Measurements from ENCODE around the gene NUDT14. TPM values are rescaled to one million over a fixed set of nuclear protein-coding genes. Genes with fewer than 3 reads are reported as not detected.

Gene NUDT14
- total RNA-seq, 1 donor from 2014 or later: 28.3 TPM

DNA sequence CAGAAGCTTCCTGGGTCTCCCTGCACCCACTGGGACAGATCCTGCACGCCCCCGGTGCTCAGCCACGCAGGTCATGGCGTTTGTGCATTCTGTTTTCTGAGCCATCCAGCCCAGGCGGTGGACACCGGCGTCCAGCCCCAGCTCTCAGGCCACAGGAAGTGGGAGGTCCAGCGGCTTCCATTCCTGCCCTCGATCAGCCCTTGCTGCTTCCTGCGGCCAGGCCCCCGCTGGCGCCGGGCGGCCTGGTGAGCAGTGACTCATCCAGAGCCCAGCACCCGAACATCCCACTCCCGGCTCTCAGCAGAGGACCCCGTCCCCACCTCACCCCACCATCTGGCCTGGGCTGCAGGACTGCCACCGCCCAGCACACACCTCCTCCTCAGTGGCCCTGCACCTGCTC lies 18.0 kb upstream of the NUDT14 start:
- no peak for DNase-seq (ENCODE audit: low spot score)

GRCh38 chr14:105198588-105198987 lies 17.5 kb upstream of the NUDT14 start:
- DNase-seq (ENCODE audit: low spot score): no peak

GRCh38 chr14:105197211-105197641 lies 16.1 kb upstream of the NUDT14 start:
- DNase-seq (ENCODE audit: low spot score): no peak

GRCh38 chr14:105196265-105196960 lies 15.3 kb upstream of the NUDT14 start:
- DNase-seq (ENCODE audit: low spot score): no peak

DNA sequence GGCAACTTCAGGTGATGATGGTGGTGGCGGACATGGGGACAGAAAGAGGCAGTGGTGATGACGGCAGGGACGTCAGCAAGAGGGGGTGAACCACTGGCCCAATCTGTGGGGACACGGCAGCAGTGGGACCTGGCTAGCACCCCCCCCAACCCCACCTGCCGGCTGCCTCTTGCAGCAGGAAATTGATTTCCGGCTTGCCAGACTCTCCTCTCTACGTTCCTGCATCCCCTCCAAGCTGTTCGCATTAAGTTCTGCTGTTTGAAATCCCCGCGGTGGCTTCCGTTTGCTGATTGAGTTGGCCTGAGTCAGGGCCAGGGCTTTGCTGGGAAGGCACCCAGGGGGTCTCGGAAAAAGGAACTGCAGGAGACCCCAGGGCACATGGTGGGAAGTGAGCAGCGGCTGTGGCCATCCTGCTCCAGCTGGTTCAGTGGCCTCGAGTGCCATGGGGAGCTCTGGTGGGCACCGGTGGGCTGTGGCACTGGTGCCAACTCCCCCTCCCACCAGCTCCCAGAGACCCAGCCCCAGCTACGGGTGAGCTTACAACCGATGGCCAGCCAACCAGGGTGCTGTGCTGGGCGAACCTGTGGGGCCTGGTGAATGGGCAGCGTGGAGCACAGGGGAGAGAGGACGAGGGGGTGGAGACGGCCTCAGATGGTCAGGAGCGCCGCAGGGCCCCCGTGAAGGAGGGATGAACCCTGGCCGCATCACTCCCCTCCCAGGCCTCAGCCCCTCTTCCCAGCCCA lies 14.6 kb upstream of the NUDT14 start:
- DNase-seq (ENCODE audit: low spot score): no peak

DNA sequence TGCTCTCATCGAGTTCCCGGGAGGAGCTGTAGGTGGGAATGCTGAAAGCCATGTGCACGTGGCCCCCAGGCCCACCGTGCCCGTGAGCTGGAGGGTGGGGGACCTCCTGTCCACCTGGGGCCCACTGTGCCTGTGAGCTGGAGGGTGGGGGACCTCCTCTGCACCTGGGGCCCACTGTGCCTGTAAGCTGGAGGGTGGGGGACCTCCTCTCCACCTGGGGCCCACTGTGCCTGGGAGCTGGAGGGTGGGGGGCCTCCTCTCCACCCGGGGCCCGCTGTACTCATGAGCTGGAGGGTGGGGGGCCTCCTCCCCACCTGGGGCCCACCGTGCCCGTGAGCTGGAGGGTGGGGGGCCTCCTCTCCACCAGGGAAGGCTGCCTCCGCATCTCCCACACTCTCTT lies 13.9 kb upstream of the NUDT14 start:
- DNase-seq (ENCODE audit: low spot score): no peak

DNA sequence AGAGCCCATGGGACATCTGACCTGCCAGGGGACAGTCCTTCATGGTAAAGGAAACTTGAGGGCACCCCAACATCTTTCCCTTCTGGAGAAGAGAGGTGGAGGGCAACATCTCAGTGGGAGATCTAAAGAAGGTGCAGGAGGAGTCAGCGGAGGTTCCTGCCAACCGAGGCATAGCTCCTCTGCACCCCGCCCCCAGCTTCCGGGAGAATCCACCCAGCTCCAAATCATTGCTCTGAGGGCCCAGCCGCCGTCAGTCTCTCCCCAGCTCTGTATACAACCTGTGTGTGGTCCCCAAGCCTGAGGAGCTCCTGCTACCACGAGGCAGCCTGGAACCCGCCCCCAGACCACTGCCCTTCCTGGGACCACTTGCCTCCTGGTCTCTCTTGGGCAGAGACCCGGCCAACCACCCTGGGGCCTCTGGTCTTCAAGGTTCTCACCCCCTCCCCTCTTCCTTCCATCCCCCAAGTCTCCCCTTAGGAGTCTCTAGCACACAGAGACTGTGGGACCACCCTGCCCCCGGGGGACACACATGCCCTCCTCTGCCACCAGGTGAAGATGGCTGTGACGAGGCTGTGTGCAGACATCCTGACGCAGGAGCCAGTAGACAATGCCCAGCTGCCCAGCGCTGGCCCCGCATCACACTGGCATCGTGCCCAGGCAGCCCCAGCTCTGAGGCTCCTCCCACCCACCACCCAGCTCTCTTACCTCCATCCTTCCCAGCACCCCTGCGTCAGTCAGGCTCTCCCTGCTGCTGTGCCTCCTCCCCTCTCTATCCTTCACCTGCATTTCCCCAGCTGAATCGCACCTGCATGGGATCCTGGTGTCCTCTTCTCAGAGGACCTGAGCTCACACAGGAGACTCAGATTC lies 13.0 kb upstream of the NUDT14 start:
- DNase-seq (ENCODE audit: low spot score): no peak

DNA sequence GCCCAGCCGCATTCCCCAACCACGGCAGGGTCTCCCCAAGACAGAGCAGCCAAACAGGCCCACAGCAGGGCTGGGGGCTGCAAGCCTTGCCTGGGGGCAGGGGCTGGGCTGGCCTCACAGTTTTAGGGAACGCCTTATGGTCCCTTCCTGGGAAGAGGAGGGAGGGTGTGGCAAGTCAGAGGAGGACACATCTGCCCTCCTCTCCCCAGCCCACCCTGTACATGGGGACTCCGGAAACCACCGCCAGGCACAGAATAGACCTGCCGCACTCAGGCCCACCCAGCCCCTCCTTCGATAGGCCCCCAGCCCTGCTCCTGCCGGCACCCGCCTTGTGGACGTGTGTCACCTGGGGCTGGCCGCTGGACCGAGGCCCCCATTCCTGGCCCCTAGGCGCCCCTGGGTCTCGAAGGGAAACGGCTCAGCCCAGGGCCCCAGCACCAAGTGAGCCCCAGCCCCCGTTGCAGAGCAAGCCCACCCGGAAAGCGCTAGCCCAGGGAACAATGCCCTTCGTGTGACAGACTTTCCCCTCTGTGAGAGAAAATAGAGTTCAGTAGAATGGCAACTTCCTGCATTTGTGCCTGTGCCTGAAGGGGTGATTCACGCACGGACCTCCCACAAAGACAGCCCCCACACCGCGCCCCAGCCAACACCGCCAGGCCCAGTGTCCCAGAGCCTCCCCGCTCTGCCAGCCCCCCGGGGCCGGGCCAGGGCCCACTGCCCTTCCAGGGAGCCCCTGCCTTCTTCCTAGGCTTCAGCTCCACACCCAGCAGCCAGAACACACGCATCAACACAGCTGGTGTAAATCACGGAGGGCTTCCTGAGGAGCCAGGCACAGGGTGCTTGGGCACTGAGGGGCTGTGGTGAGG lies 12.0 kb upstream of the NUDT14 start:
- DNase-seq (ENCODE audit: low spot score): no peak

- no peak for DNase-seq (ENCODE audit: low spot score)
Measured at GRCh38 chr14:105187935-105188524, 6.9 kb upstream of the NUDT14 start.

DNA sequence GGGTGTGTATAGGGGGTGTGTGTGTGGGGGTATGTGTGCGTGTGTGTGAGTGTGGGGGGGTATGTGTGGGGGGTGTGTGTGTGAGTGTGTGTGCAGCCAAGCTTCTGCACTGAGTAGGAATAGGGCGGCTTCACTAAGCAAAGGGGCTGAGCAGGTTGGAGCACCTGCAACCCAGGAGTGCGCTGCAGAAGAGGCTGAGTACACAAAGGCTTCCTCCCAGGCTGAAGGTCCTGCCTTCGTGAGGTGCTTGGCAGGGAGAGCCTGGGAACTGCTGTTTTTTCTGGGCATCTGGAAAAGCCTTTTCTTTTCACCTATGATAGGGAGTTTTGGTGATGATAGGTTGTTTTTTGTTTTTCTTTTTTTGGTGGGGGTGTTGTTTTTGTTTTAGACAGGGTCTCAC lies 6.0 kb upstream of the NUDT14 start:
- no peak for DNase-seq (ENCODE audit: low spot score)

DNA sequence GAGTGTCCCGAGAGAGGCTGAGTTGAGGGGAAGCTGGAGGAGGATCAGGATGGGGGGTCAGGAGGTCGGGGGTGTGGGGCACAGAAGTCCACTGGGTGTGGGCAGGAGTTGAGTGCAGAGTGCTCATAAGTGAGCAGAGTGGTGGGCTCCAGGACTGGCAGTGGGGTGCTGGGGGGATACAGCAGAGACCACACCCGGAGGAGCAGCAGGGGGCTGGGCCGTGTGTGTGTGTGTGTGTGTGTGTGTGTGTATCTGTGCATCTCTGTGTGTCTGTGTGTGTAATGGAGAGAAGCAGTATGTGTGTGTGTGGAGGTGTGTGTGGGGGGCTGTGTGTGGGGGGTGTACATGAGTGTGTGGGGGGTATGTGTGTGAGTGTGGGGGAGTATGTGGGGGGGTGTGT lies 4.9 kb upstream of the NUDT14 start:
- DNase-seq (ENCODE audit: low spot score): no peak

DNA sequence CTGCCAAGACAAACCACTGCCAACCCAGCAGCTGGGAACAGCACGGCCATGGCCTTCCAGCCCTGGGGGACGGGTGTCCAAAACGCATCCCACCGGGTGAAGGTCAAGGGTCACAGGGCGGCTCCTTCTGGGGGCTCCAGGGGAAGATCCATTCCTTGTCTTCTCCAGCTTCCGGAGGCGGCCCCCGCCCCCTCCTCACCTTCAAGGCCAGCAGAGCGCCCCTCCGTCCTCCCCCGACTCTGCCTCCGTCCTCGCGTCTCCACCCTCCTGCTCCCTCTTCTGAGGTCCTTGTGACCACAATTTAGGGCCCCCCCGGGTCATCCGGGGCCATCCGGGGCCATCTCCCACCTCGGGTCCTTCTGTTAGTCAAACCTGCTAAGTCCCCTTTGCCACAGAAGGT lies 3.9 kb upstream of the NUDT14 start:
- no peak for DNase-seq (ENCODE audit: low spot score)

- no peak for DNase-seq (ENCODE audit: low spot score)
Measured at GRCh38 chr14:105184461-105184860, 3.3 kb upstream of the NUDT14 start.

GRCh38 chr14:105182296-105183020 lies 1.3 kb upstream of the NUDT14 start:
- no peak for DNase-seq (ENCODE audit: low spot score)

DNA sequence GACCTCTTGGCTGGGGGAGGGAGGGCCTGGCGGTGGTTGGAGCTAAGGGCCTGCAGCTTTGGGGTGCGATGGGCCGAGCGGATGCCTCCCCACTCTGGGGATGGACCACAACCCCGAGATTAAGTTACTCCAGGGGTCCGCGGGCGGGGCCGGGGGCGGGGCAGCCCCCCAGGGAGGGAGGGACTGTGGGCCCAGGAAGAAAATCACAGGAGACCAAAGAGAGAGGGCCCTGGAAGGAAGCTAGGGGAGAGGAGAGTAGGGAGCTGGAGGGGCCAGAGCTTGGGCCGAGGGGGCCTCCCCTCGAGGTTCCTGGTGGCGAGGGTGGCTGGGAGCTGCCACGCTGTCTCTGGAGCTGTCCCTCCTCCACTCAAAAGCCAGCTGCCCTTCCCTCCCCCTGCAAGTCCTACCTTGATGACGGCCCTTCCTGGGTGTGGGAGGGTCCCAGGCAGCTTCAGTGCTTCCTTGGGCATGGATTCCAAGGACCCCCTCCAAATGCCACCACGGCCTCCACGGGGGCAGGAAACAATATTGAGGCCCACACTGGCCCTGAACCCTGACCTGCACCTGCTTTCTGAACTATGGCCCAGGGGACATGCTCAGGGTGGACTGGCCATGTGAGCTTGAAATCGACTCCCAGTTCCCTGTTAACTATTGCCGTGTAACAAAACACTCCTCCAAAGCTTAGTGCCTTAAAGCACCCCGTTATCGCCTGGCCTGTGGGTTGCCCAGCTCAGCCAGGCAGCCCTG lies 610 bp upstream of the NUDT14 start:
- DNase-seq (ENCODE audit: low spot score): no peak

DNA sequence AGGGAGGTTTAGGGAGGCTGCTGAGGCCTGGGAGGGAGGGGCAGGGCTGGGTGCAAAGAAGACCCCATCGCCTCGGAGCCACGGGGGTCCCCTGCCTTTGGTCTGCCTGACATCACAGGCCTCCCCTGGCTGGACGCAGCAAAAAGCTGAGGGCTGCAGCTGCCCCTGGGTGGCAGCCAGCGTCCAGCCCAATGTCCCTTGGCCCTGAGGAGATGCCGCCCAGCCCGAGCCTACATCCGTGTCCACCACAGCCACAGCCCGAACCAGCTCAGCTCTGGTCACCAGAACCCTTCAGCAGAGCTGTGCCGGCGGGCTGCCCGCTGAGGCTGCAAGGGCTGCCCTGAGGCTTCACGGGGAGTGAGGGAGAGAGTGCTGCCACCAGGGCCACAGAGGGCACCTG lies 1.9 kb downstream of the NUDT14 start:
- no peak for DNase-seq (ENCODE audit: low spot score)

DNA sequence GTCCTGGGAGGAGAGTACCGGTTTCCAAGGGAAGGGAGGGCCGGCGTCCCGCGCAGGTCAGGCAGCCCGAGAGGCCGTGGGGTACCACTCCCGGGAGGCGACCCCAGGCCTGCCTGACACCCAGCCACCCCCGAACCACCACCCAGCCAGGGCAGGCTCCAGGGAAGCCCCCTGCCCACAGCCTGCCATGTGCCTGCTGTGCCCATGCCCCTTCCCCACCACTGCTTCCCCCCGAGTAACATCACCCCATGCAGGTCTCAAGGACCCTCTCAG lies 2.3 kb downstream of the NUDT14 start:
- DNase-seq (ENCODE audit: low spot score): no peak

GRCh38 chr14:105178069-105178867 lies 2.8 kb downstream of the NUDT14 start:
- no peak for DNase-seq (ENCODE audit: low spot score)

DNA sequence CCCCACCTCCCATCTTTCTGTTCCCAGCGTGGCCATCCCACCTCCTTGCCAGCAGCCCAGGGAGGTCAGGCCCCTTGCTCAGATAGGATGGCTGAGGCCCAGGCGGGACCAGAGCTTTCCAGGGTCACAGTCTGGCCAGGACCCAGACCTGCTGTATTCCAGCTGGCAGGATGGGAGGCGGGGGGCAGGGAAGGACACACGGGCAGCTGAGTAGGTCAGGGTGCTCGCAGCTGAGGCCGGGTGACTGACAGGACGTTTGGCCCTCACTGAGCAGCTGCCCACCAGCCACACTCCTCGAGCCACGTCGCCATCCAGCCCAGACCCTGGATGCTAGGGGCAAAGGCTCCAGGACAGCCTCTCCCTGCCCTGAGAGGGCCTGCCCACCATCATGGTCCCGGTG lies 4.0 kb downstream of the NUDT14 start:
- no peak for DNase-seq (ENCODE audit: low spot score)

All from mesenteric fat pad (tissue), 1 donor.